ENCODE measurements around the gene METTL3. TPM values are rescaled to one million over a fixed set of nuclear protein-coding genes. Genes with fewer than 3 reads are reported as not detected.
A peak's percentile ranks its signal among the peaks of the same experiment; 100 is the strongest.

The METTL3 gene
- total and polyA plus RNA-seq, 3 experiments from 2014 or later, result 27.4 to 58.9 (median 54.1) TPM

DNA sequence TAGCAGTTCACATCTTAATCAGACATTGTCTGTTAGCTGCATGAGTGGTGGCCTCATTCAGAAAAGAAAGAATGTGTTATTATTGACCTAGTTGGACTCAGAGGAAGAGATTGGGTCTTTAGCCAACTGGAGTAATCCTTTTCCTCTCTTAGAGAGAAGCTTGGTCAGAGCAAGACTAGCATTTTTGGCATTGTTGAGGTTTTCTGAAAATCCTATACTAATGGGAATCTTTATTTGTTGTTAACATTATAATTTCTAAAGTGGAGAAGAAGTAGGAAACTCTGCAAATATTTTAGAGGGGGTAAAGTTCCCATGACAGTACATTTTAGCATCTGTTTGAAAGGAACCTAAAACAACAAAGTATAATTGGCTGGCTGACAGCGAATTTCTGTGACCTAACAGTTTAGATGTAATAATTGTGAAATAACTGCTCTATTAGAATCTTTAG lies 24.5 kb downstream of the METTL3 start:
- H3K27ac Mint-ChIP-seq, result peak overlapping the region in 2 of 8 donors; percentile 10 to 25
- POLR2A ChIA-PET, result no interaction called here

DNA sequence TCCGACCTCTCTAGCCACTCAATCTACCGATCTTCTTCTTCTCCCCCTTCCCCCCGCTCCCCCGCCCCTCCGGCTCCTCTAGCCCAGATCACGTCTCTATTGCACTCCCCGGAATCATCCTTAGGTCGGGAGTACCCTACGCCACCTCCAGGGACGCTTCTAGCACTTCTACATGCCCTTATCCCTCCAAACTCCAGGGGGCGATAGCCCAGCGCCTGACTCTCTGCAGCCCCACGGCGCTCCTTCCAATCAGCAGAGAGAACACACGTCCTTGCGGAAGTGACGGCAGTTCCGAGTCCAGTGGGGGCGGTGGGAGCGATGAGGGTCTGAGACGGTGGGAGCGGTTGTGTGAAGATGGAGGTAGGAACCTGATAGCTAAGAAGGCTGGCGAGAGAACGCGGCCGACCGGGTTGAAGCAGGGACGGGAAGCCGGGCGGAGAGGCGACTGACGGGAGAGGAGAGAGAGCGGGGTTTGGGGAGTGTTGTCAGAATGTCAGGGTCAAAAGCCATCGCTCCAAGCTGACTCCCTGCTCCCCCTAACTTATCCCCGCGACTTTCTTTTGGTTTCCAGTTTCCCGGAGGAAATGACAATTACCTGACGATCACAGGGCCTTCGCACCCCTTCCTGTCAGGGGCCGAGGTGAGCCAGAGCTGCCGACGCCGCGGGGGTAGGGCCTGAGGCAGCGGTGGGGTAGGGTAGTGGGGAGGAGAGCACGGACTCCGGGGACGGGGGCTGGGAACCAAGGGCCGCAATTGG lies 34.0 kb downstream of the METTL3 start, which contains the start of the genes RAB2B and TOX4:
Gene RAB2B, minus strand, starts transcription at position 35 of the 757 bp plus-strand sequence. CDS start 87 bp downstream, outside the sequence.
Gene TOX4, plus strand, starts transcription at position 271 of the 757 bp plus-strand sequence. Its CDS starts 84 bp downstream, at position 355.
- H3K9me3 ChIP-seq (ENCODE audit: low read length), result no peaks in the 10 kb centered on the region
- ChIA-PET POLR2A (interaction anchor here (2.1 to 2.2 kb wide), 4 partner anchors 11 to 40 kb away, joined by 6 to 28 read pairs (median 10); partner anchors contain the start of genes CHD8 and METTL3), CTCF (interaction anchor here (0.8 to 3.7 kb wide), 13 partner anchors 13 to 372 kb away, joined by 3 to 22 read pairs (median 5); partner anchors contain the start of genes CHD8, METTL3 and SALL2)
- no peaks in the 10 kb centered on the region for H3K27me3 ChIP-seq (ENCODE audit: insufficient read depth, low read length, poor library complexity, severe bottlenecking)
- Mint-ChIP-seq H3K27ac (peak within 1 kb of the TSS; percentile 90 to 100 (median 100)), H3K36me3 (peaks cover 2 to 61% (median 8%) of the 10 kb centered on the region in 3 donors), H3K4me3 (peak within 1 kb of the TSS; percentile 95 to 100 (median 98)), H3K4me1 (peaks cover 32 to 74% (median 64%) of the 10 kb centered on the region in 3 donors), H3K27me3 (no peaks in the 10 kb centered on the region), H3K9me3 (no peaks in the 10 kb centered on the region)
- peak; percentile 89 to 98 (median 97) for DNase-seq
- H3K27ac ChIP-seq (ENCODE audit: low read depth, low read length), result peak within 1 kb of the TSS; percentile 94
- H3K4me1 ChIP-seq (ENCODE audit: insufficient read depth, low read length), result peaks cover 25% of the 10 kb centered on the region
- H3K36me3 ChIP-seq (ENCODE audit: insufficient read depth, low read length), result peaks cover 5% of the 10 kb centered on the region
- peak within 1 kb of the TSS; percentile 98 for H3K4me3 ChIP-seq (ENCODE audit: low read length)

More for the DNA sequence above, 24.5 kb downstream of the METTL3 start:
- H3K36me3 Mint-ChIP-seq, result peaks cover 3 to 62% (median 11%) of the 10 kb centered on the region in 3 donors
- peaks cover 2 to 22% (median 21%) of the 10 kb centered on the region in 3 donors for H3K4me1 Mint-ChIP-seq
- no peak overlapping the region for H3K27ac ChIP-seq (ENCODE audit: low read depth, low read length)
- H3K36me3 ChIP-seq (ENCODE audit: insufficient read depth, low read length), result peaks cover 25% of the 10 kb centered on the region
- H3K9me3 Mint-ChIP-seq, result no peaks in the 10 kb centered on the region
- CTCF ChIA-PET, result no interaction called here
- DNase-seq, result no peak
- no peaks in the 10 kb centered on the region for H3K27me3 ChIP-seq (ENCODE audit: insufficient read depth, low read length, poor library complexity, severe bottlenecking)
- no peaks in the 10 kb centered on the region for H3K27me3 Mint-ChIP-seq
- H3K4me3 ChIP-seq (ENCODE audit: low read length), result no peak overlapping the region
- H3K9me3 ChIP-seq (ENCODE audit: low read length), result no peaks in the 10 kb centered on the region
- H3K4me1 ChIP-seq (ENCODE audit: insufficient read depth, low read length), result no peaks in the 10 kb centered on the region
- H3K4me3 Mint-ChIP-seq, result no peak overlapping the region

DNA sequence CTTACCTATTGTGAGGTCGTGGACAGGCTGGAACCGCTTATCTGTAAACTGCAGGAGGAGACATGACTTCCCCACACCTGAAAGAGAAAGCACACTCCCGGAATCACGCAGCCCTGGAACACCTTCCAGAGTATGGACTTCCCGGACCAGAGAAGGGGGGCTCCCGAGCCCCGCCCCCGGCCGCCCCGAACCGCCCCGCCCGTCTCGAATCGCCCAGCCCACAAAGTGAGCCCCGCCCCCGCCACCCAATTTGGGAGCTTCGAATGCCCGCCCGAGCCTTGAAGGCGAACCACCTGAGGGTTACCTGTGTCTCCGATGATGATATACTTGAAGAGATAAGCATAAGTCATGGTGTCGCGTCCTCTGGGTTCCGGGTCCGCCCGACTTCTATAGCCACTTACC lies 34.6 kb downstream of the METTL3 start:
- peak in 3 of 5 donors; percentile 87 to 90 (median 87) for DNase-seq
- peak overlapping the region; percentile 90 to 100 (median 100) for H3K27ac Mint-ChIP-seq

DNA sequence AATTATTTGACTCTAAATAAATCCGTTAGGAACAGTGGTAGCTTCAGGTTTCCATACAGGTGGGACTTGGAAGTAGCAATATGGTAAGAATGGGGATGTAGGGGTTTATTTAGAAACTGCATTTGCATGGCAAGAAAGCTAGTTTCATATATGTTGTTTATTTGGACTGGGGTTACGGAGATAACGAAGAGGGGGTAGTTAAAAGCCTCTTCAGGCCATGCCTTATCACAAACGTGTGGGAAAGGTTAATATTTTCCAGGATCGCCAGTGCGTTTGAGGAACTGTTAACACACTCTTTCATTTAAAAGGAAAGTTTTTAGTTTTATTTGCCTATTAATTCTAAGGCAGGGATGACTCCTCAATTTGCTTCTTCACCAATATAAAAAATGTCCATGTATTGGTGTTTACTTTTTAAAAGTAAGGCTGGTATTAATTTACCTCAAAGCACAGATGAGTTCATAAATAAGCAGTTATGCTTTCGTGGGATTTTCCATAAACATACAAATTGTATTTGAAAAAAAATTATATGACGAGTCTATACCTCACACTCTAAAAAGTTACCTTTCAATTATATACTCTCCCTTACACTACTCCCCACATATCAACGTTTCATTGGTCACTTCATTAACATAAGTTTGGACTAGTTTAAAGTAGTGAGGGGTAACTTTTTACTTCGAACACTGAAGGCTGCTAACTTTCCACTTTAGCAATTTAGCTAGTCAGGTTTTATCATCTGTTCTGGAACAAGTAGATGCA lies 35.2 kb downstream of the METTL3 start:
- H3K9me3 Mint-ChIP-seq, result no peaks in the 10 kb centered on the region
- H3K4me3 Mint-ChIP-seq, result peak overlapping the region; percentile 95 to 100 (median 98)
- ChIA-PET POLR2A (interaction anchor here (2.1 to 2.2 kb wide), 4 partner anchors 12 to 39 kb away, joined by 6 to 28 read pairs (median 10); partner anchors contain the start of genes CHD8 and METTL3), CTCF (interaction anchor here (0.9 to 3.4 kb wide), 8 partner anchors 12 to 53 kb away, joined by 3 to 22 read pairs (median 6); partner anchors contain the start of genes CHD8 and METTL3)
- H3K9me3 ChIP-seq (ENCODE audit: low read length), result no peaks in the 10 kb centered on the region
- peaks cover 27 to 65% (median 57%) of the 10 kb centered on the region in 3 donors for H3K4me1 Mint-ChIP-seq
- H3K36me3 ChIP-seq (ENCODE audit: insufficient read depth, low read length), result peaks cover 5% of the 10 kb centered on the region
- peaks cover 25% of the 10 kb centered on the region for H3K4me1 ChIP-seq (ENCODE audit: insufficient read depth, low read length)
- H3K4me3 ChIP-seq (ENCODE audit: low read length), result peak overlapping the region; percentile 98
- peak overlapping the region; percentile 94 for H3K27ac ChIP-seq (ENCODE audit: low read depth, low read length)
- H3K27ac Mint-ChIP-seq, result peak overlapping the region; percentile 90 to 100 (median 100)
- DNase-seq, result no peak
- H3K36me3 Mint-ChIP-seq, result peaks cover 2 to 58% (median 8%) of the 10 kb centered on the region in 3 donors
- H3K27me3 ChIP-seq (ENCODE audit: insufficient read depth, low read length, poor library complexity, severe bottlenecking), result no peaks in the 10 kb centered on the region
- no peaks in the 10 kb centered on the region for H3K27me3 Mint-ChIP-seq

More for the DNA sequence above, 34.6 kb downstream of the METTL3 start:
- Histone ChIP-seq H3K27me3 (ENCODE audit: insufficient read depth, low read length, poor library complexity, severe bottlenecking) (no peaks in the 10 kb centered on the region), H3K4me3 (ENCODE audit: low read length) (peak overlapping the region; percentile 98), H3K4me1 (ENCODE audit: insufficient read depth, low read length) (peaks cover 25% of the 10 kb centered on the region), H3K36me3 (ENCODE audit: insufficient read depth, low read length) (peaks cover 5% of the 10 kb centered on the region), H3K9me3 (ENCODE audit: low read length) (no peaks in the 10 kb centered on the region), H3K27ac (ENCODE audit: low read depth, low read length) (peak overlapping the region; percentile 94)
- Mint-ChIP-seq H3K9me3 (no peaks in the 10 kb centered on the region), H3K4me3 (peak overlapping the region; percentile 95 to 100 (median 98)), H3K36me3 (peaks cover 2 to 59% (median 8%) of the 10 kb centered on the region in 3 donors), H3K4me1 (peaks cover 29 to 68% (median 60%) of the 10 kb centered on the region in 3 donors), H3K27me3 (no peaks in the 10 kb centered on the region)
- ChIA-PET CTCF (interaction anchor here (0.9 to 3.4 kb wide), 9 partner anchors 13 to 52 kb away, joined by 3 to 22 read pairs (median 5); partner anchors contain the start of genes CHD8, METTL3 and SALL2), POLR2A (interaction anchor here (2.1 to 2.2 kb wide), 4 partner anchors 11 to 39 kb away, joined by 6 to 28 read pairs (median 10); partner anchors contain the start of genes CHD8 and METTL3)

DNA sequence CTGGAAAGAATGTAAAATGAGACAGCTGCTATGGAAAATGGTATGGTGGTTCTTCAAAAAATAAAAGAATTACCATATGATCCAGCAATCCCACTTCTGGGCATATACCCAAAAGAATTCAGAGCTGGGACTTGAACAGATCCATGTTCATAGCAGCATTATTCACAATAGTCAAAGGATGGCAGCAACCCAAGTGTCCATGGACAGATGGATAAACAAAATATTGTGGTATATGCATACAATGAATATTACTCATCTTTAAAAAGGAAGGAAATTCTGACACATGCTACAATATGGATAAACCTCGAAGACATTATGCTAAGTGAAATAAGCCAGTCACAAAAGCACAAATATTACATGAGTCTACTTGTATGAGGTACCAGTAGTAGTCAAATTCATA lies 43.5 kb downstream of the METTL3 start:
- H3K4me1 Mint-ChIP-seq, result peaks cover 0 to 5% (median 4%) of the 10 kb centered on the region in 3 donors
- H3K27me3 ChIP-seq (ENCODE audit: insufficient read depth, low read length, poor library complexity, severe bottlenecking), result no peaks in the 10 kb centered on the region
- no peak overlapping the region for H3K27ac ChIP-seq (ENCODE audit: low read depth, low read length)
- H3K4me3 ChIP-seq (ENCODE audit: low read length), result no peak overlapping the region
- H3K27me3 Mint-ChIP-seq, result no peaks in the 10 kb centered on the region
- no peaks in the 10 kb centered on the region for H3K9me3 Mint-ChIP-seq
- no peak for DNase-seq
- H3K4me1 ChIP-seq (ENCODE audit: insufficient read depth, low read length), result no peaks in the 10 kb centered on the region
- peaks cover 17% of the 10 kb centered on the region for H3K36me3 ChIP-seq (ENCODE audit: insufficient read depth, low read length)
- no peak overlapping the region for H3K27ac Mint-ChIP-seq
- no peak overlapping the region for H3K4me3 Mint-ChIP-seq
- H3K36me3 Mint-ChIP-seq, result peaks cover 8 to 82% (median 16%) of the 10 kb centered on the region in 3 donors
- H3K9me3 ChIP-seq (ENCODE audit: low read length), result no peaks in the 10 kb centered on the region
- ChIA-PET CTCF (no interaction called here), POLR2A (no interaction called here)

DNA sequence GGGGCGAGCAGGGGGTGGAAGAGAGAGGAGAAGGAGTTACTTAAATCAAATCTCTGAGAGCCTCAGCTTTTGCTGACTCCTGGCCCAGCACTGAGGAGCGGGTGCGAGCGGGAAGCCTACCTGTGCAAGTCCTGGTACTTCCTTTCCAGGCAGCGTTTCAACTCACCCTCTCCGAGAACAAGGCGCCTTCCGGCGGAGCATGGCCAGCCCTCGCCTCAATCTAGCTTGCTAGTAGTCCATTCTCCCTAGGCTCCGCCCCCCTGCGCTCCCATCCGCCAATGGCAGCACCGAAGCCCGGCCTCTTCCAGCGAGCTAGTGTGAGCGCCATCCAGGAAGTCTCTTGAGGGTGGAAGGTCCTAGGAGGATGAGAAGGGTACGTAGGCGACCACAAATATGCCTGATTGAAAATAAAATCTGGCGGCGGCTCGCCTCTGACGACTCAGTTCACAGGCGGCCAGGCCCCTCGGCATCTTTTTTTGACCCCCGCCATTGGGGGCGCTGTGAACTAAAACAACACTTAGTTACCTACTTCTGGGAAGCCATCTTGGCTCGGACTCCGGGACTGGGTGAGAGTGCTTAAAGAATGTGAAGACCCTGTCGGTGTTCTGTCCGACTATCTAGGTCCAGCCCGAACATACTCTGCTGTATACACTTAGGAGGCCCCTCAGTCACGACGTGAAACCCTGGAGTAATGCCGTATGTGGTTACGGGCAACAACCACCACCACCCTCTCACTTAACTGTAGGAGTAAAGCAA lies 55.0 kb downstream of the METTL3 start, which contains the start of gene CHD8:
Gene CHD8, minus strand, starts transcription at position 212 of the 756 bp plus-strand sequence. CDS start 24,480 bp downstream, outside the sequence.
- CTCF ChIA-PET, result interaction anchor here (0.5 to 3.5 kb wide), 17 partner anchors 9 to 495 kb away, joined by 3 to 50 read pairs (median 6); partner anchors contain the start of genes METTL3, SUPT16H and TOX4
- H3K36me3 ChIP-seq (ENCODE audit: insufficient read depth, low read length), result no peaks in the 10 kb centered on the region
- H3K27me3 ChIP-seq (ENCODE audit: insufficient read depth, low read length, poor library complexity, severe bottlenecking), result no peaks in the 10 kb centered on the region
- Mint-ChIP-seq H3K4me1 (peaks cover 34 to 43% (median 42%) of the 10 kb centered on the region in 3 donors), H3K4me3 (peak within 1 kb of the TSS; percentile 94 to 99 (median 97)), H3K9me3 (no peaks in the 10 kb centered on the region), H3K36me3 (peaks cover 0 to 50% (median 9%) of the 10 kb centered on the region in 3 donors), H3K27ac (peak within 1 kb of the TSS; percentile 92 to 99 (median 98)), H3K27me3 (no peaks in the 10 kb centered on the region)
- peak within 1 kb of the TSS; percentile 93 for H3K27ac ChIP-seq (ENCODE audit: low read depth, low read length)
- no peaks in the 10 kb centered on the region for H3K9me3 ChIP-seq (ENCODE audit: low read length)
- POLR2A ChIA-PET, result interaction anchor here (0.8 to 2.7 kb wide), 7 partner anchors 11 to 73 kb away, joined by 3 to 47 read pairs (median 6); partner anchors contain the start of genes METTL3, RAB2B and TOX4
- DNase-seq, result peak; percentile 99 to 100 (median 100)
- H3K4me3 ChIP-seq (ENCODE audit: low read length), result peak within 1 kb of the TSS; percentile 96
- peaks cover 37% of the 10 kb centered on the region for H3K4me1 ChIP-seq (ENCODE audit: insufficient read depth, low read length)

All from CD8-positive, alpha-beta memory T cell (primary cell).